IPS DF 4.7 (cell line): ENCODE results near the gene MAPK12.

Experiments
- DNase-seq: peaks from one replicate; pipeline ENCODE4 v3.0.0-alpha.2; 2013; ENCODE audit warnings: low spot score; ENCODE audit errors: extremely low read depth

Gene MAPK12

DNA sequence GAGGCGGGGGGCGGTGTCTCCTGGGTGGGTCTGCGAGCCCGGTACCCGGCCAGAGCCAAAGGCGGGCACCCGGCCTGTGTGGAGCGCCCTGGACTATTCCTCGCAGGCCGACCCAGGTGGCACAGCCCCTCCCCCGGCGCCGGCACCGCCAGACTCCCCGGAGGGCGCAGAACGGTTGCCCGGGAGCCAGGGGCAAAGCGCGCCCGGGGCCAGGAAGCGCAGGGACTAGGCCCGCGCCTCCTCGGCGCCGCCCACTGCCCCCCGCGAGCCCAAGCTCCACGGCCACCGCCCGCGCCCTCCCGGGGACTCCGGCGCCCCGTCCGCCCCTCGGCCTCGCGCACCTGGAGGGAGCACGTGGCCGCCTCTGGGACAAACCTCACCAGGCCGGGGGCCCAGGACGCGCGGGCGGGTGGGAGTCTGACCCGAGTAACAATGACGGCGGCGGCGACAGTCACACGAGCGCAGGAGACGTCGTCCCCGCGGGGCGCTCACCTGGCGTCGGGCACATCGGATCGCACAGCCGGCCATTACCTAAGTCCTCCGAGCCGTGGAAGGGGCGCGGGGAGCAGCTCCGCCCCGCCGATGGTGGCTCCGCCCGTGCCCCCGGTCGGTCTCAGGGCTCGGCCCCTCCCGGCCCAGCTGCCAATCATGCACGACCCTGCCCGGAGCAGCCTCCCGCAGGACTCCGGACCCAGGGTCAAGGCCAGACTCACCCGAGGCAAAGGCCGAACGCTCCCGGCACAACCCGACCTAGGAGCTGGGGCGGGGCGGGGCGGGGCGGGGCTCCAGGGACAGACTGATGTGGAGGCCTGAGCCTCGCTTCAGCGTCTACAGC is 38.5 kb upstream of the MAPK12 start:
- no peak for DNase-seq

DNA sequence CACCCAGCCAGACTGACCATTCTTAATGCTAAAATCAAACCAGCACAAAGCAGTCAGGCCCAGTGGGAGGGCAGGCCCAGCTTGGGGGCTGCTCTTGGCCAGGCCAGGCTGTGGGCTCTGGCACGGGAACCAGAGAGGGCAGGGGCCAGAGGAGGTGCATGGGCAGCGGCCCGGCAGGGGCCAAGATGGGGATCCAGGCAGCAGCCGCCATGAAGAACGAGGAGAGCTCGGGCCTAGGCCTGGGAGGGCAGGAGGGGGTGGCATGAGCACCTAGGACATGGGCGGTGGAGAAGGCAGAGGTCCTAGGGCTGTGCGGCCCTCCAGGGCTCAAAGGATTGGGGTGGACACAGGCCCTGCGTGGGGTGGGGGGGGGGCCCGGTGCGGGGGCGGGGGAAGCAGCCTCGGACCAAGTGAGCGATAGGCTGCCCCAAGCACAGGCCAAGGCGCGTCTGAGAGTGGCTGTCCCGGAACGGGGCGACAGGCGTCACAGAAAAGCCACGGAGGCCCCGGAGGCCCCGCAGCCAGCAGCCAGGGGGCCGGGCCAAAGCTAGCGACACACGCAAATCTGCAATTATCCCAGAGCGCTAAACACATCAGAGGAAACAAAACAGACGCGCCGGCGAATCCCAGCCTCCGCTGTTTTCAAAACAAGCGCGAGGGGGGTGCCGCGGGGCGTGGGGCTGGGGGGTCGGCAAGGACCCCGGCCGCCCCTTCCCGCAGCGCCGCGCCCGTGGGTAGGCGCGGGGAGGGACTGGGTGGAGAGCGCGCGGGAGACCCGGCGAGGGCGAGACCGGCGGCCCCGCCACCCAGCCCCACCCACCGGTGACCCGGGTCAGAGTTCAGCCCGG is 37.7 kb upstream of the MAPK12 start:
- DNase-seq, result no peak

DNA sequence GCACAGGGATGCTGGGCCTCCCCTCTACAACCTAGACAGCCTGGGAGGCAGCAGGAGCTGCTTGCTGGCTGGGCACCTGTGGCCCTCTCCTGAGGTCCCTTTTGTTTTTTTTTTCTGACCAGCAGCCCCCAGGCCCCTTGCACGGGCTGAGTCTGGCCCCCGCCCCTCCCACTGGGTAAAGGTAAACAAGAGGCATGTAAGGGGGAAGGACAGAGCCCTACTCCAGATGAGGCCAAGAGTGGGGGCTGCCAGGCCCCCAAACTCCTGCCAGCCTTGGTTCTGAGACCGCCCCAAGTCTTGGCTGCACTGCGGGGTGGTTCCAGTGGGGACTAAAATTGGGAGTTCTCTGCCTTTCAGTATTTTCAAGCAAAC is 36.8 kb upstream of the MAPK12 start:
- DNase-seq, result no peak

DNA sequence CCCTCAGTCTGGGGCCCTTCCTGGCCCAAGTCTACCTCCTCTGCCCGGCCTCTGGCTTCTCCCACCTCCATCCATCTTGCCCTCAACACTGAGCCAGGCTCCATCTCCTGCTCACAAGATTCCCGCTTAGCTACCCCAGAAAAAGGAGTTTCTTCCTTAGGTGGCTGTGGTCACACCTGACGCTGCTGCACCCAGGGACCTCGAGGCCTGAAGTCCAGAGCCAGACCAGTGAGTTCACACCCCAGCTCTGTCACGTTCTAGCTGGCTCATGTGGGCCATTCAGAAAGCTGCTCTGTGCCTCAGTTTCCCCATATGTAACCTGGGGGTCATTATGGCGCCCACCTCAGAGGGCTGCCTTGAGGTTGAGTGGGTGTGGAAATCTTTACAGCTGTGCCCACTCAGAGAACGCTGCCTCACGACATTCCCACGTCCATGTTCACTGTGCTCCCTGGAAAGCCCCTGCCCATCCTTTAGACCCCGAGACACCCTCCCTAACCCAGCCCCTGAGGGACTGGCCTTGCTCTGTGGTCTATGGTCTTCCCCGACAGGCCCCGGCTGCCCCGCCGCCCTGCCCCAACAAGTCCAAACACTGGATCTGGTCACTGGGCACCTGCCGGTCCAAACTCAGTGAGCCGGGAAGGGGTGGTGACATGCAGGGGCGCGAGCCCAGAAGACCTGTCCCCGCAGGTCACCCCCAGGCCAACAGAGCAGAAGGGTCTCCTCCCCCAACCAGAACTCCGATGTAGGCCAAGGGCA is 36.2 kb upstream of the MAPK12 start:
- no peak for DNase-seq

DNA sequence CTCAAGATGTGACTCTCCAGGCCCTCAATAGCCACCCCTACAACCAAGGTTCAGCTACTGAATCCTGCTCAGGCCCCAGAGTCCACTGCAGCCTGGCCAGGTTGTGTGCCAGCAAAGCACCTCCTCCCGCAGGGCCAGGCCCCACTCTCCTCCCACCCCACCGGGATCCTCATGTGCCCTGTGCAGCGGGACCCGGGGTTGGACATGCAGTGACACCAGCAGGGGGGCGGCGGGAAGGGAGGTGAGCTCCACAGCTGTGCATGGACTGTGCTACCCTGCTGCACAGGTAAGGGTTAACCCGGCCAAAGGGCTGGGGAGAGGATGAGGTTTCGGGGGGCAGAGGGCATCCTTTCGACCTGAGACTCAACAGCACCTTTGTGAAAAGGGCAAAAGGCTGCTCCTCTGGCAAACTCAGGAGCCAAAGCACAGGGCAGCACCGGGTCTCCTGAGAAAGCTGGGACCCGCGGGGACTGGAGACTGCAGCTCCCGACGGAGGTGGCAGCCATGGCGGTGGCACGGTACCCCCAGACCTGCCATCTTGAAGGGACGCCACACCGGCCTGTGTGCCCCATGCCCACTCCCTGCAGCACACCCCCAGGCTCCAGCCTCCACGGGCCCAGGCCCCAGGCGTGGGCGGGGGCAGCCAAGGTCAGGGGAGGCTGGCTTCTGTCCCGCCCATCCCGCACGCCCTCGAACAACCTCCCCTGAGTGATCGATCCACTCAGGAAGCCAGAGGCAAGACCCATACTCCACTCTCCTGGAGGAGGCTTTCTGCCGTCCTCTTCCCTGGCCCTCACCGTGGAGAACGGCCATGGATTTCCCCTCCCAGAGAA is 35.4 kb upstream of the MAPK12 start:
- DNase-seq, result no peak

DNA sequence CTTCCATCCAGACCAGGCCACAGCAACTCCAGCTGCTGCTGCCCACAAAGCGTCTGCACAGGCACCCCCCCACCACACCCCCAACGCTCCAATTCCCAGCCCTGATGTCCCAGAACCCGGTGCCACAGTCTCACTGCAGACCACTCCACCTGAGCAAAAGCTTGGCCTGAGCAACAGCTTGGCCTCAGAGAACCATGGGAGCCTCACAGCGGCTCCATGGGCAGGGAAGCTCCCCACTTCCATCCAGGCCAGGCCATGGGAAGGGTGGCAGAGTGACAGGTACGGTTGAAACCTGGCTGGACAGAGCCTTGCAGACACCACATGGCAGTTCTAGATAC is 32.8 kb upstream of the MAPK12 start:
- no peak for DNase-seq

DNA sequence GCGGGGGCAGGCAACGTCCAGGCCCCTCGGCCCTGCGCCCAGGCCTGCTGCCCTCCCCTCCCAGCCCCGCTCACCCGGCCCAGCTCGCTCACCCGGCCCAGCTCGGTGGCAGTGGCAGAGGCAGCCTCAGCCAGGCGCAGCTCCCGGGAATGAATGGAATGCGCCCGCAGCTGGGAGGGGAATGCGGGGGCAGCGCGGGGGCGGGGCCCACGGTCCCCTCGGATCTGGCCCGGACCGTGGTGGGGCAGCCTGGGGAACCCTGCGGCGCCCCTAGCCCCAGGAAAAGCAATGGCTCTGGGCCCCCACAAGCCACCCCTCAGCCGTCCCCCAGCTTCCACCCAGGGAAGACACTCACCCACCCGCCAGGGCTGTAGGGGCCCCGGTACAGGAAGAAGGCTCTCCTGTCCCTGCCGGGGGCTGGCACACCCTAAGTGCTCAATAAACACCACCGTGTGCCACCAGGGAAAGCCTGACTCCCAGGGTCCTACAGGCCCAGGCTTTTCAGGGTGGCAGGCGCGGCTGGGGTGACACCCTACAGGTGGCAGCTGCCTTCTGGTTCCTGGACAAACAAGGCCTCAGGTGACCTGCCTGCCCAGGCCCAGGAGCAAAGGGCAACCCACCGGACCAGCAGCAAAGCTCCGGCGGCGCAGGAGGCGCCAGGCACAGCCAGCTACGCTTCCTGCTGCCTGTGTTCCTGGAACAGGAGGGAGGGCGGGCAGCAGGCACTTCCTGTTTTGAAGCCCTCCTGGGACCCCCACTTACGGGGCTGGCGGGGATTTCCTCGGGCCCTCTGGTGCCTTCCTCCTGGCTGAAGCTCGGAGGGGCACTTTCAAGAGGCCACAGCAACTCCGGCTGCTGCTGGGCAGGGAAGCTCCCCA is 32.2 kb upstream of the MAPK12 start:
- no peak for DNase-seq

DNA sequence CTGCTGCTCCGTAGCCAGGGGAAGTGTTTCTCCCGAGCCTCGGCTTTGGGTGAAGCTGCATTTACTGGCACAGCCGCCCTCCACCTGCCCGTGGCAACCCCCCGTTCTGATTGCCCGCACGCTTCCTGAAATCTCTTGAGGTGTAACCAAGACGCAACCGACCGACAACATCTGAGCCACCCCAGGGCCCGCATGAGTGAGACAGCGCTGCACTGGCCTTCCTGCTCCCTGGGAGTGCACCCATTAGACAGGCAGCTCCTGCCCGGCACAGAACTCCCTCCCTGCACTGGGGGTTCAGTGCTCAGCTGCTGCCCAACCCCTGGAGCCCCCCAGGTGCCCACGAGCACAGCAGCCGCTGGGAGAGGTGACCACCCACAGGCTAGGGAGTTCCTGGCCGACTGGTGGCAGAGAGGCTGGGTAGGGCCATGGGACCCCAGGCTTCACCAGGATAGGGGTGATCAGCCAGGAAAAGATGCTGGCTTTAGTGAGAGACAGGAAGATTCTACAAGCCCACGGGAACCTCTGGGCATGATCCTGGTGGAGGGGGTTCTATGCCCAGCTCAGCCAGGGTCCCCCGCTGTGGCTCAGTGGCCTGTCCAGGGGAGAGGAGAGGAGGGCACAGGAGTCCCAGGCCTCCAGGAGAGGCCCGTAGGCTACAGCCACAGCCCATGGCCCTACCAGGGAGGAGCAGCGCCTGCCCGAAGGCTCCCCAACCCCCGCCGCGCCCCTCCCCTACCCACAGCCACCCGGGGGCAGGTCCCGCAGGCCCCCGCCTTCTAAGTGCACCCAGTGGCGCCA is 31.4 kb upstream of the MAPK12 start:
- DNase-seq, result no peak

DNA sequence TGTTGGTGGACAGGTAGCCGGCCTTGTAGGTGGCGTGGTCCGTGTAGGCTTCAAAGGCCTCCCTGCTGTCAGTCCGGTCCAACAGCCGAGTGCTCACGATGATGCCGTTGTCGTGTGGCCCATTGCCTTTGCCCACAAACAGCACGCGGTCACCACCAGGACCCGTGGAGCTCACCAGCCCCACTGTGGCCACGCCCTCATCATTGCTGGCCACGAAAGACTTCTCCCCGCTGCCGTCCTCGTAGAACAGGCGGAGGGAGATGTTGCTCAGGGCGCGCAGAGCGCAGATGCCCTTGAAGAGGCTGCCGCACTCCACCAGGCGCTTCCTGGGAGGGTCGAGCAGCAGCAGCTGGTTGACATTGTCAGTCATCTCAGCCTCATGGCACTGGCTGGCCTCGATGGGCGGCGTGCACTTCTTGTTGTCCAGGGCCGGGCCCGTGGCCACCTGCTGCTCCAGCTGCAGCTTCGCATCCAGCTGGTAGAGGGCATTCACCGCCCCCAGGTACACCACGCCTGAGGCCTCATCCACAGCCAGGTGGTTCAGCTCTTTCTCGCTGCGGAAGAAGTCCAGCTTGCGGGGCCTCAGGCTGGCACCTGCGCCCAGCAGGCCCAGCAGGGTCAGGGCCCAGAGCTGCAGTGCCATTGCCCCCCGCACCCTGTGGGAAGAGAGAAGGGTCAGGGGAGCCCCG is 28.6 kb upstream of the MAPK12 start:
- DNase-seq, result no peak

DNA sequence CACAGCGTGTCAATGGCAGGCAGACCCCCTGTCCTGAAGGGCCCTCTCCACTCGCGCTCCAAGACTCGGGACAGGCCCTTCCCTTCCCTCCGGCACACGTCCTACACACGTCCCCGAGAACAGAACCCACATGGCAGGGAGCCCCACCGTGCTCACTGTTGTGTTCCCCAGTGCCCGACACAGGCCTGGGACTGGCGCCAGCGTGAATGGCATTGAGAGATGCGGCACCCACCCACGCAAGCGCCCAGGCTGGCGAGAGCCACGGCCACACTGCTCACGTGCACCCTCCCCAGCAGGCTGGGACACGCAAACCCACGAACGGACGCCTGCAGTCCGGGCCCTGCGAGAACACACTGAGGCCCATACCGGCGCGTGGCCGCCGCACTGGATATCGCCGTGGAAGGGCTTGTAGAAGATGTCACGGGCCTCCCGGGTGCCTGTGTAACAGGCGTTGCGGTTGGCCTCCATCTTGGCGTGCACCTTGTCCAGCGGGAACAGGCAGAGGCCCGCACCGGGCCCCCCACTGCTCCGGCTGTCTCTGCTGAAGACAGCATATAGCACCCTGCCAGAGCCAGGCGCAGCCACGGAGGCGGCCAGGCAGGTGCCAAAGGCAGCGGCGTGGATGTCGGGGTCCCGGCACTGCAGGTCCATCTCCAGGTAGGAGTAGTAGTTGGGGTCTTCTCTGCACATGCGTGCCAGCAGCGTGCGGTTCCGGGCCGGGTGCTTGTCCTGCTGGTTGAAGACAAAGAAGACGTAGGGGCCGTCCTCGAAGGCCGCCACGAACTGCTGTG is 27.9 kb upstream of the MAPK12 start:
- no peak for DNase-seq

DNA sequence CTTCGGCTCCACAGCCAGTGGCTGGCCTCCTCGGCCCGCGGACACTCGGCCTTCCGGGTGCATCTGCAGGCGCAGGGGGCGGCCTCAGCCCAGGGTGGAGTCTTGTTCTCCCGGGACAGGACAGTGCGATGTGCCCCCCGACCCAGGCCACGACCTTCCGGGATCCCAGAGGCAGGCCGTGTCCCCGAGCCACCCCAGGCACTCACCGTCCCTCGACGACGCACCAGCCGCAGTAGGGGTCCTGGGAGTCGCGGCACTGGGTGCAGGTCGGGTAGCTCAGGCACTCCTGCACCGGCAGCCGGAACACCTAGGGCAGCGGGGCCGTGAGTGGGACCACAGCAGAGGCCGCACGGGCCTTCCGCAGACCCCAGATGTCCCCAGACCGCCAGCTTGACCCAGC is 26.2 kb upstream of the MAPK12 start:
- no peak for DNase-seq

DNA sequence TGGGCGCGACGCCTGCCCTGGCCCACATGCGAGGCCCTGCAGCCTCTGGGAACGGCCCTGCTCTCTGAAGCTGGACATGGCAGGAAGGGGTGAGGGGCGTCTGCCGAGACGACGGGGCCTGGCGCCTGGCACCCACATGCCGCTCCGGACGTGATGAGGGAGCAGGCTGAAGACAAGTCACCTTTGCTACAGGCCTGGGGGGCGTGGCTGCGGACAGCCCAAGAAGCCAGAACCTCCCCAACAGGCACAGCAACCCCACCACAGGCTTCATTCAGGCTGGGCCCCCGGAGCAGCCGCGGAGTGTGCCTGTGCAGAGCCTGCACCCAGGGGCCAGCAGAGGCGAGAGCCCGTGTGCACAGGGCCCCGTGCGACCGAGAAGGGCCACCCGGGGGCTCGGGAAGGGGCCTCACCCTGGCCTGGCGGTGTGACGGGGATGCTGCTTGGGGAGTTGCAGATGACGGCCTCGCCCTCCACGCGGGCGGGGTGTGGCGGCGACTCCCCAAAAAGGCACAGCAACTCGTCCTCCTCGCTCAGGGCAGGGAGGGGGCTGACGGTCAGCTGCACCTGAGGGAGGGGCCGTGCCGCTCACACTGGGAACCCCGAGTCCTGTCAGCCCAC is 25.3 kb upstream of the MAPK12 start:
- no peak for DNase-seq

DNA sequence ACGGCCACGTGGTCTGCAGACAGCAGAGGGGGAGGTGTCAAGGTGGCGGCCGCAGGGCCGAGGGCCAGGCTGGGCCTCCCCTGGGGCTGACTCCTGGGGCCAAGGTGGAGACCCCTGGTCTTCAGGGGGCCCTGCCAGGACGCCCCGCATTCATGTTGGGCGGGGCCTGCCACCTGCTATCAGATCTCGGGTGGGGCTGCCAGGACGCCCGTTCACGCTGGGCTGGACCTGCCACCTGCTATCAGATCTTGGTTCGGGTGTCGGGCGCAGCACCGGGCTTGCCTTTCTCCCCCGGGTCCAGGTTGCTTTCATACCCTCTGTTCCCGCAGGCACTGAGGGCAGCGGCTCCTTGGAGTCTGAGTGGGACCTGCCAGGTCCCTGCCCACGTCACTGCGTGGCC is 24.8 kb upstream of the MAPK12 start:
- no peak for DNase-seq

DNA sequence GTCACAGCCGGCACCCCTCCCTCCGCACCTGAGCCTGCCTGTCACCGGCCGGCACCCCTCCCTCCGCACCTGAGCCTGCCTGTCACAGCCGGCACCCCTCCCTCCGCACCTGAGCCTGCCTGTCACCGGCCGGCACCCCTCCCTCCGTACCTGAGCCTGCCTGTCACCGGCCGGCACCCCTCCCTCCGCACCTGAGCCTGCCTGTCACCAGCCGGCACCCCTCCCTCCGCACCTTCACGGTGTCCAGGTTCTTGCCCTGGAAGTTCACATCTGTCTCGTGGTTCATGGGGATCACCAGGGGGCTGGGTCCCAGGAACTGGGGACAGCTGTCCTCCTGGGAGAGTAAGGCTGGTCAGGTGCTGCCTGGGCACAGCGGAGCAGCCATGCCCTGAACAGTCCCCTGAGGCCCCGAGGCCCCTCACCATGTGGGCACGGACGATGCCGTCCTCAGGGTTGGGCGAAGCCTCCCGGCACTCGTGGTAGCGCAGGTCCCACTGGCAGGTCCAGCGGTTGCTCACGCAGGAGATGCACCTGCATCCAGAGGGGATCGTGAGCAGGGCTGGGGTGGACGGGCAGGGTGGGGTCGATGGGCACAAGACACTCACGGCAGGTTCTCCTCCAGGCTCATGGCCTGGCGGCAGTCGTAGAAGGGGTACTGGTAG is 24.2 kb upstream of the MAPK12 start:
- no peak for DNase-seq

DNA sequence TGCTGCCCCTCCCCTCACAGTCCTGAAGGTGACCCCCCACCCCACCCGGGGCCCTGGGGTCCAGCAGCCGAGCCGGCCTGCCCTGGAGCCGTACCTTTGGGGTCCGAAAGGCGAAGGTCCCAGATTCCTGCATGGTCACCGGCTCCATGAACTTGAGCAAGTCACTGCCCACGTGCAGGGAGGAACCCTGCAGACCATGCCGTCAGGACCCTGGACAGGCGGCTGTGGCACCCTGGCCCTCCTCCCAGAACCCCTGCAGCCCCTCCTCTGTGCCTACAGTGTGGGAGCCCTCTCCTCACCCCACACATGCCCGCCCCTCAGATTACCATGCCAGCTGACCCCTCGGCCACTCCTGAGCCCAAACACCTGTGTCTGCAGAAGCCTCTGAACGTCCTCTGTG is 23.0 kb upstream of the MAPK12 start:
- DNase-seq, result no peak

DNA sequence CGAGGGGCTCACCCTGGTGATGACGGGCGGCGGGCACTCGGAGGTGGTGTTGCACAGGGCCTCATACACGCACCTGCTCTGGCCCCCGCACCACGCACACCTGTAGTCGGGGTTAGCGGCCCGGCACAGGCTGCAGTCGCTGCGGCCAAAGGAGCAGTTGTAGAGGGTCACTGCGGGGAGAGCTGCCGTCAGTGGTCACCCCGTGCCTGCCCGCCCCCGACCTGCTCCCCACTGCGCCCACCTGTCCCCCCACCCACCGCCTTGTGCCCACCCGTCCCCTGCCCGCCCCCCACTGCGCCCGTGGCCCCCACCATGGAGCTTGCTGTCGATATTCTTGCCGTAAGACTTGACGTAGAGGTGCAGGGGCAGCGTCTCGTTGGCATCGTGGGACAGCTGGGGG is 22.3 kb upstream of the MAPK12 start:
- DNase-seq, result no peak
